ENCODE results near the gene AUTS2. TPM values are rescaled to one million over a fixed set of nuclear protein-coding genes. Genes with fewer than 3 reads are reported as not detected.

AUTS2 gene
- total RNA-seq, 1 experiment from 2014 or later = under 0.01 TPM

DNA sequence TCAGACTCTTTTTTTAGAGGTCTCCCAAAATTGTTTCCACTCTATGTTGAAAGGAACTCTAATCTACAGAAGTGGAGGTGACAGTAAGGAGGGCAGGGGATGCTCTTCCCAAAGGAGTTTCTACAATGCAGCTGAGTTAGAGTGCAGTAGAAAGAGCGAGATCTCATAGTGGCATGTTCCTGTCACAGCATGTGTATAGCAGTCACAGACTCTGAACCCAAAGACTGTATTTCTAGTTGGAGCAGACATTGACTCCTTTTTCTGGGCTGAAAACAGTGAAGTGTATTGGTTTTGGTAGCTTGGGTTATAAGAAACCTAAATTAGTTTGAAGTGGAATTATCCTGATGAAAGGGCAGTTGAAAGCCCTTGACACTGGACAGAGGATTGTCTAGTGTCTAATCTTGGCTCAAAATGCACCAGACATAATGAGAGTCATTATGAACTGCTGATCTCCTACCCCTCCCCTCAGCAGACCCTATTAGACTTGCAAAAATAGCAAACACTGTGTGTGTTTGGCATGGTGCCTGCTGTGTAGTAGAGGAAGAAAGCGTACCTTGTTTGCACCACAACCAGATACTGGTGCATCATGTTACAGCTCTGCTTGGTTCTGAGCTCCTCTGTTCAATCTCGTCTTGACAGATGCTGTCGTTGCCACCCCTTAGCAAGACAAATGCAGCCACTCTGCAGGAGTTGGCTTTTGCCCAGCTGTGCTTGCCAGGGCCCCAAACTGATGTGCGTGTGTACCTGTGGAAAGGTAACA, 336.0 kb downstream of the AUTS2 start:
- peak; percentile 21 for DNase-seq (ENCODE audit: low read depth)

DNA sequence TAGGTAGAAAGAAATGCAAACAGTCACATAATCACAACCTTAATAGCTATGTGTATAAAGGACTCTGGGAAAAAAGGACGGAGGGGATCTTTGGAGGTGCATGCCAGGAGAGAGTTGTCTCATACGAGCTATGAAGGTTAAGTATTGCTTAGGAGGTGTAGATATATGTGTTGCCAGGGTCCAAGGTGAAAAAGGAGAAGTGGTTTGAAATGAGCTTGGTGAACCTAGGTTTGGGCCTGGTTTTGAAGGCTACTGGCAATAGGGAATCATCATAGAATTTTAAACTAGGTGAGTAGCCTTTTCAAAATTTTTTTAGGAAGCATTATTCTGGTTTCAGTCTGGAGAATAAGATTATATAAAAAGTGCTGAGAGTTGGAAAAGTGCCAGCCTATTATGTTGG, 336.8 kb downstream of the AUTS2 start:
- no peak for DNase-seq (ENCODE audit: low read depth)

DNA sequence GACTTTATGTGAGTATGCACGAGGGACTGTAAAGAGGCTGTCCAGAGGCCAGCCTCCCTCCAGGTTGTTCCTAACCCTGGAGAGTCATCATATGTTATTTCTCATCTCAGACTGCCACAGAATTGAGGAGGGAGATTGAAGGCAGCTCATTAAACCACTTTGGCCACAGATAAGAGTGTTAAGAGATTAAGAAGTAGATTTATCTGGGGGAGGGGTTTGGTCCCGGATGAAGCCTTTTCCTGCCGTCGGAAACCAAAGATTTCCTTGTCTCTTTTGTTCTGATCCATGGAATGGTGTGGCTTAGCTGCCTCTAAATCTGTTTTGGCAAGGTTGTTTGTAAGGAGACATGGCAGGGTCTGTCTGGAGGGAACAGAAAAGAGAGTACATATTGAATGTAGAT, 338.8 kb downstream of the AUTS2 start:
- DNase-seq (ENCODE audit: low read depth) = no peak

DNA sequence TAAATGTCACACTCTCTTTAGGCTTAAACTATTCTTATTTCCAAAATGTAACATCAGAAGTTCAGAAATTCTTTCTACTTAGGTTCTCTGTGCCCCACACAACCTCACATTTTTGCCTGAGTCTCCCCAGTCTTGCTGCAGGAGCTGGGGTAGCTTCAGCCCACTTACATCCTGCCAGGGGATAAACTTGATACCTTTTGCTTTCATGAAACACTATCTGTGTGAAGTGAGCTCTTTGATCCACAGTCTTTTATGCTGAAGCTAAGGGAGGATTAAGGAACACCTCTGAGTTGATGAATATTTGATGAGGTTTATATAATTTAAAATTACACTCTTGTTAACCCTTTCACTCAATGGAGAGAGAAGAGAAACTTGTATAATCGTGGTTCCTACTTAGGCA, 341.0 kb downstream of the AUTS2 start:
- no peak for DNase-seq (ENCODE audit: low read depth)

DNA sequence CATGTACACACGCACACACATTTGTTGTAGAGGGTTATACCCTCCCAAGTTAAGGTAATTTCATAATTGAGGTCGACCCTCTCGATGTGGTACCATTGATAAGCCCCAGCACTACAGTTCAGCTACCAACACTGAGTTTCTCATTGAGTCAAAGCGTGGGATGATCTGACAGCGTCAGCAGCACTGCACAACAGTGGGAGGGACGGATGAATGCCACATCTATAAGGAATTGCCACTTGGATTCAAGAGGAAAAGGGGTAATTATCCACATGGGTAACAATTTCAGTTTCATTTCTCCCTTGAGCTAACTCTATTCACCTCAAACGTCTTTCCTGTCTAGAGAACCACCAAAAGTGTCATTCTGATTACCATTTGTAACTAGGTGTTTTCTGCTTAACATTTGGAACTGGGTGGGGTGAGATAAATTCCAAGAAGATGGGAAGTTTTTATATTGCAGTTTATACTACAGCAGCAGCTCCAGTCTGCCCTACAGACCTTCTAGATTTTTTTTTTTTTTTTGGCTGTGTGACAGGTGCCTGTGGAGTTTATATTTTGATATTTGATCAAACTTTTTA, 342.9 kb downstream of the AUTS2 start:
- DNase-seq (ENCODE audit: low read depth) = no peak

DNA sequence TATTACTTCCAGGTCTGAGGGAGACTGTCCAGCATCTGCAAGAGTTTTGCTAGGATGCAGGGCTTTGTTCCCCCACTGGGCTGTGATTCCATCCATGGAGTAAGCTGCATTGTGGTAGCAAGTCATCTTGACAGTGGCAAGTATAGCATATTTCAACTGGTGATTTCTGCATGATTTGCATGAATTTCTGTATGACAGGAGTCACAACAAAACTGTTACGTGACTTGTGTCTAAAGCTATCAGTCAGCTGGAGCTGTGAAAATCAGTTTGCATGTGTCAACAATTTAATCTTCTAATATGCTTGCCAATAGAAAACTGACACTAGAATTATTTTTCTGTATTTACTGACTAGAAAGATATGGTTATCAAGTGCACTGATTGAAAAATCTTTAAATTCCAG, 344.3 kb downstream of the AUTS2 start:
- DNase-seq (ENCODE audit: low read depth) = no peak

DNA sequence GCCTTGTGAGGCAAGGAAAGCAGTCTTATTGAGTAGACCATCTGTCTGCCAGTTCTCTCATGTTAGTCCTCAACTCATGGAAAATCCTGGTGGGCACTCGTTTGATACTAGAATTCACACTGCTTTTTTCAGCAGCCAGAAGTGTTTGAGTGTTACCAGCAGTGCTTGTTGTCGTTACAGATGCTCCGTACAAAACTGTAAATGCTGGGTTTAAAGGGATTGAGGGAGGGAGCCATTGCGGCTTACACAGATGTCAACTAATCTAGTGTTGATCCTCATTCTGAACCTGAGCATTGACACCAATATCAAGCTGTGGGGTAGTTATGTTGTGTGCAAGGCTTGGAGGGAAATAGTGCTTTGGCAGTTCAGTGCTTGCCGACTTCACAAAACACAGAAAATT, 348.6 kb downstream of the AUTS2 start:
- no peak for DNase-seq (ENCODE audit: low read depth)

DNA sequence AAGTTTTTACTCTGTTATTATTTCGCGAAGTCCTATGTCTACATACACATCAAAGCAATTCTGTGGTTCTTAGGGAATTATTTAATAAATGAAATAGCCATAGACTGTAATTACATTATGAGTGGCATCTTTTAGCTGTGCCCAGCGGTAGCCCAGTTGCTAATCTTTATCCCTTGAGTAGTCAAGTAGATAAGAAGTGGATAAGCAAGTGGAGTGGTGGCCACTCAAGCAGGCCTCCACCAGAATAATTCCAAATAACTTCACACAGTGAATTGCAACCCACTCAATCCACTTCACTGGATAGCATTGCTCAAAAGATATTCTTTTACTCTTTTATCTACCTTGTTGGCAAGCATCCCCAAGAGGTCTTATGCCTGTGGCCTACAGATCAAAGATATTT, 349.7 kb downstream of the AUTS2 start:
- no peak for DNase-seq (ENCODE audit: low read depth)

DNA sequence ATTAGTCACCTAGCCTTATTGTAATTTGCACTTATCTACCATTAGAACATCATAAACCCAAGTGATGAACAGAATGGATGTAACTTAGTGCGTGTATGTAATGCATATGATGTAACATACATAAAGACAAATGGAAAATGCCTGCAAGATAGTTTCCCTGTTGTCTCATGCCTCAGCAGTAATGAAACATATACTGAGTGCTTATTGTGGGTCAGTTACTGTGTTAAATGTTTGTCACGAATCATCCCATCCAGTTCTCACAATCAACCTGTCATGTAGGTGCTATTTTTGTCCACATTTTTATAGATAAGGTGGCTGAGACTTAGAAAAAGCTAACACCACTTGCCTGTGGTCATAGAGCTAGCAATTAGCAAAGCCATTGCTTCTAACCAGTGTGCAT, 350.8 kb downstream of the AUTS2 start:
- DNase-seq (ENCODE audit: low read depth) = no peak

DNA sequence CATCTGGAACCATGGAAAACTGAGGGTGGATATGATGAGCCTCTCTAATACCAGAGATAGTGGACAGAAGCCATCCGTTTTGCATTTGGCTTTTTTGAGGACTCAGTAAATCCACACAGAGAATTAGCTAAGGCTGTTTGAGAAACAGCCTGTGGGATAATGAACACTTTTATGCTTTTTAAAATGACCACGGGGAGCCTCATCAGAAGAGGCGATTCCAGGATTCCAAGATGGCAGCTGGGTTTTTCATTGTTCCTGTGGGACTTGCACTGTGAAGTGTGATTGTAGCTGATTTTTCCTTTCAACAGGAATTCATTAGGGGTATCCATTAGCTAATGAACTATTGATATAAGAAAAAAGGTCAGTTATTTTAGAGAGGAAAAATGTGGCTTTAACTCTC, 353.2 kb downstream of the AUTS2 start:
- no peak for DNase-seq (ENCODE audit: low read depth)

DNA sequence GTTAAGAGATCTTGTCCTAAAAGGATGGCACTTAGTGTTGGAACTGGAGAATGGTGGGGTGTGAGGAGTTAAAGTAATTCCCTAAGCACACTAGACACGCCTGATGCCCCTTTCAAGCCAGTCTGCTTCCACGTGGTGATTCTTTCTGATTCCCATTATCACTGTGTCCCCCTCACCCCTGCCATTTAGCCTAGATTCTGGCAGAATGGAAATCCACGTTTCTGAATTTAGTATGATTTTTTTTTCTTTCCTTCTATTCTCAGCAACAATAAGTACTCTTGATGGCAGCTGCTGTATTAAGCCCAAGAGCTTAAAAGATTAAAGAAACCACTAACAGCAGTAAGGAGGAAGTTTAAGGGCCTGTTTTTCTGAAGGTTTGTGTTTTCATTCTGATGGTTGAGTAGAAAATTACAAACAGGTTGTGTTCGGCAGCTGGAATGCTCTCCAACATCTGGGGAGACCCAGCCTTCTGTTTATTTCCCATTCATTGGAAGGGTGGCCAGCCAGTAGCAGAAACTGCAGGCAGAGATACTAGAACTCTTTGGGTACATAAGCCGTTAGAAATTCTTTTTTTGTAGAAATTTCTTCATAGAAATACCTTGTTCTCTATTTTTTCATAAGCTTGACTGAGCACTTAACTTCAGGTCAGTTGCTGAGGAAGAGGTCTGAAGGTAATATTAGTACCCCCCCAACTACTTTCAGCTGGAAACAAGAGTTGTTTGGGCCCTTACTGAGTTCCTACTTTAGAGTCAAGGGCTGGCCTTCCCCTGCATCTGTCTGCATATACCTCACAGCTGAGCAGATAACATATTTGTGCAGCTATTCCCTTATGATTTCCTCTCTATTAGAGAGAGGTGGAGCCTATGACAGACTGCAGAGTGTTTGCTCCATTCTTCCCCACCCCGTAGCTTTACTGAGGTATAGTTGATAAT, 355.1 kb downstream of the AUTS2 start:
- no peak for DNase-seq (ENCODE audit: low read depth)

DNA sequence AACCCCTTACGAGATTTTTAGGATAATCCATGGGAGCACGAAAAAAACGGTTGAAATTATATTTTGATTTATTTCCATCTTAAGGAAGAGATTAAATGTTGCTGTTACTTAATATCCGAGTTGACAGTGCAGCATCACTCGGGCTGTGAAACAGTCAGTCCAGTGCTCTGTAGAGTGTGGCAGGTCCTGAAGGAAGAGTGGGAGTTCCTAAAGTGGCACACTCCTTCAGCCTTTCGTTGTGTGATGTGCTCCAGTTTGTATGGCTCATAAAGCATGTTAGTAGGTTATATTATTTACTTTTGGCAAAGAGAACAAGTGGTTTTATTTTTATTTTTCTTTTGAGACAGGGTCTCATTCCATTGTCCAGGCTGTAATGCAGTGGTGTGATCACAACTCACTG, 358.3 kb downstream of the AUTS2 start:
- no peak for DNase-seq (ENCODE audit: low read depth)

DNA sequence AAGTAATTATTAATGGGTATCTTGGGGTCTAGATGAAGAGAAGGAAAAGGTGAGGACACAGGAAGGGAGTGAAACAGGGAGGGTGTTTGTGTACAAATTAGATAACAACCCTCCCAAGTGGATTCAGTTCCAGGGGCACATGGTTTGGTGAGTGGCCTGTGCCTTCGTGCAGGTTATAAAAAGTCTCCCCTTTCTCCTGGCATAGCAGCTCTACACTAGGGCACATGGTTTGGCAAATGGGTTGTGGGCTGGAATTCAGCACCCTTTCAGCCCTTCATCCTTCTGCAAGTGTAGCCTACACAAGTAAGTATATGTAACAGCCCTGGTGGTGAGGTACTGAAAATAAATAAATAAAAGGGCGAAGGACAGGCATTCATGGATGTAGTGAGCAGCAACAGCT, 359.4 kb downstream of the AUTS2 start:
- no peak for DNase-seq (ENCODE audit: low read depth)

DNA sequence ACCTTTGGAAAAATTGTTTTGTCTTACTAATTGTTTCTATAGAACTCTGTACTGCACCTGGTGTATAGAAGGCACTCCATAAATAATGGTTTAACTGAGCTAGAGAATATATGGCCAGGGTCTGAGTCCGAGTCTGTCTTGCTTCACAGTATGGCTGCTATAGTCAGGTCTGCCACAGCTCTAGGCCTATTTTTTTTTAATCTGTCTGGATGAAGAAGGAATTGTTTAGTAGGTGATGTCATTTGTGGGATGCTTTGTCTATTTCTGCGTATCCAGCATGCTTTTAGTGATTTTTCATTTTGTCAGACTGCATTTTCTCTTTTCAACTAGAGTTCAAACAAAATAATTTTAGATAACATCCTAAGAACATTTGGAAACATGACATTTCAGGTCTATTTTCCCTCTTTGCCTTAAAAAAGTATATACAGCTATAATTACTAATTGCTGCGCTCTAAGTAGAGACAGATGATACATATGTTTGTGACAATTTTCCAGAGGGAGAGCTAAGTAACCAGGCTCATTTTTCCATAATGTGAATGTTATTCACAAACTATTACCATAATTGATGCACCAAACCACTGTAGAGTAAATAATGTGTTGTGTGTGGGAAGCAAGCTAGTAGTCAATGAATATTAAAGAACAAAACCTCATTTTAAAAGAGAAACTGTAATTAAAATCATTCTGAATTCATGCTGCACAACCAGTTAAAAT, 361.7 kb downstream of the AUTS2 start:
- DNase-seq (ENCODE audit: low read depth) = no peak

DNA sequence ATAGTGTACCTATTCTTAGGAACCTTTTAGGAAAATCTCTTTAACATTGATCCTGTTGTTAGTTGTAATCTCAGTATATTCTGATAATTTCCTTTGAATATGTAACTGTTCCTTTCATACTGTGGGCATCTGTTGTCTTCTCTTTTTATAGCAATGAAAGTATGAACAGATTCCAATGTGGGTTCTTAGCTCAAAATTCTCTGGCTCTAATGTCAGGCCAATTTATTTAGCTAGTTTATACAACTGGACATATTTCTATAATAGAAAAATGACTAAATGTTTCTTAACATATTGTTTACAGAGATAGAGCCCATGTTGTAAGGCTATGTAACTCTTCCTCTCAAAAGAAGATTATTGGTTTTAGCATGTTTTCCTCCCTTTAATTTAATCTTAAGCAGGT, 363.2 kb downstream of the AUTS2 start:
- no peak for DNase-seq (ENCODE audit: low read depth)

DNA sequence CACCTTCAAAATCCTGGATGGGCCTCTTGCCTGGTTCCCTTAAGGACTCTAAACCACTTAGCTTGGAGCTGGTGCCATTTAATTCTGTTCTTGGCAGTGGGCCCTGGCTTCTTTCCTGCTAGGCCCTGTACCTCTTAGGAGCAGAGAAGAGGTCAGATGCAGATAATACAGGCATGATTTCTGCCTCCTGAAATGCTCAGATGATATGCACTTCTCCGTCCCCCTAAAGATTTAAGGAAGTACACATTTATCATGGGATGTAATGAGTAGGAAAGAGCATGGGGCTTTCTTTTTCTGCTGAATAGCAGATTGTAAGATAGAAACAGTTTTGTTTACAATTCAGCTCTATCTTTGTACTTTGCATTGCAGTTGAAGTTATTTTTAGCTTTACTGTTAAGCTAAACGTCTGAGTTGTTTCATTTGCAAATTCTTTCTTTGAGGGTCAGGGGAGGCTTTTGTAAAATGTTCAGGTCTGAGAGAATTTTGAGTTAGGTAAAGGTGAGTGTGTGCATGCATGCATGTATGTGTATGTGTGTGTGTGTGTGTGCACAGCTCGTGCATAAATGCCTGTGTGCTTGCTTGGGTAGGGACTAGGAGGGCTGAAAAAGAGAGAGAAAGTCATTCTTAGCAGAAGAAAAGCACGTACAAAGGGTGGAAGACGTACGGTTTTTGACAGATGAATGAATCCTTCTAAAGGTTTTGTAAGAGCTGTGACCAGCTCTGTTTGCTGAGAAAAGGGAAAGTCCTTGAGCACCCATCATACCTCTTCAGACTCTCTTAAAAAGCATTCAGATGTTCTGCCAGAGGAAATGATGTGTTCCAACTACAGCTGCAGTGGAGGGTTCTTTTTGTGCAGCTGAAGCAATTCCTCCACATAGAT, 364.2 kb downstream of the AUTS2 start:
- no peak for DNase-seq (ENCODE audit: low read depth)

DNA sequence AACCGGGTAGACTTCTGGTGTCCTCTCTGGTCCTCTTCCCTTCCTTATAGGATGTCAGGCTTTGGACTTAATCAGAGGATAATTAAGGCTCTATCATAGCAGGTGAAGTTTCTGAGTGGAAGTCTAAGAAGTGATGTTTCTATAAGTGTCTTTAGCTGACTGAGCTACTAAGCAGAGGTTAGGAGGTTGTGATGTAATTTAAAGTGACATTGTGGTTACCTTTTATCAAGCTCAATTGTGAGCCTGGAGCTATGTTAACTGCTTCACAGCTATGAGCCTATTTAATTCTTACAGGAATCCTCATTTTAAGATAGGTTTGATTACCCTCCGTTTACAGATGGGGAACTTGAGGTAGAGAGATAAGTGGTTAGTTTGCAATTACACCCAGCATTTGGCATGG, 365.1 kb downstream of the AUTS2 start:
- DNase-seq (ENCODE audit: low read depth) = no peak

DNA sequence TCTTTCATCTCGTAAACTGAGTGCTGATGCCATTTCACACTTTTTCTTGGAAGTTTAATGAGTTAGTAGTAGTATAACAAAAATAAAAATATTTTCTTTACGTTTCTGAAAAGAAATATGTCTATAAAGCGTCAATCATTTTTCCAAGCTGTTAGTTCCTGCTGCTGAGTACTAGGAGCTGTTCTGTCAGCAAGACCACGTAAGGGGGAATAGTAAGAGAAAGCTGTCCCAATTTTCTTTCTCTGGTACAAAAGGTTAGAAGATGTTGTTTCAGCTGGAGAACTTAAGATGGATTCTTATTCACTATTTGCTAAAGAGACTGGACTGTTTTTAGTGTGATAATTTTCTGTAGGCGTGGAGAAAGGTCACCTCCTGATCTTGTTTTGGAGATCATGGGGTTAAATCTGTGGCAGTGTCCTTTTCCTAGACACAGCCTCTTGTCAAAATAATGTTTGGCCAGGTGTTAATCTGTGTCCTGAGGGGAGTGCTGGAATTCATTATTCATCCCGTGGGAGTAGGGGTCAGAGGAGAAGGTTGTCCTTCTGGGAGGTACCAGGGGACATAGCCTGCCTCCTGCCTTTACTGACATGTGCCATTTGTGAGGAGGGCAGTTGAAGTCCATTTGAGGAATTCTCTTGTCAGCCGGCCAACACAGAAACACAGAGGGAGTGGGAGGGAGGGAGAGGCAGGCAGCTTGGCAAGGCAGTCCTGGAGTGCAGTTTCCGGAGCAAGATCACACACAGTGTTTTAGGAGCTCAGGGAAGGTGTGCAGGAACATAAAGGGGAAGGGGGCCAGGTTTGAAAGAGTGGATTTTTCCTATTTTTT, 368.7 kb downstream of the AUTS2 start:
- no peak for DNase-seq (ENCODE audit: low read depth)

DNA sequence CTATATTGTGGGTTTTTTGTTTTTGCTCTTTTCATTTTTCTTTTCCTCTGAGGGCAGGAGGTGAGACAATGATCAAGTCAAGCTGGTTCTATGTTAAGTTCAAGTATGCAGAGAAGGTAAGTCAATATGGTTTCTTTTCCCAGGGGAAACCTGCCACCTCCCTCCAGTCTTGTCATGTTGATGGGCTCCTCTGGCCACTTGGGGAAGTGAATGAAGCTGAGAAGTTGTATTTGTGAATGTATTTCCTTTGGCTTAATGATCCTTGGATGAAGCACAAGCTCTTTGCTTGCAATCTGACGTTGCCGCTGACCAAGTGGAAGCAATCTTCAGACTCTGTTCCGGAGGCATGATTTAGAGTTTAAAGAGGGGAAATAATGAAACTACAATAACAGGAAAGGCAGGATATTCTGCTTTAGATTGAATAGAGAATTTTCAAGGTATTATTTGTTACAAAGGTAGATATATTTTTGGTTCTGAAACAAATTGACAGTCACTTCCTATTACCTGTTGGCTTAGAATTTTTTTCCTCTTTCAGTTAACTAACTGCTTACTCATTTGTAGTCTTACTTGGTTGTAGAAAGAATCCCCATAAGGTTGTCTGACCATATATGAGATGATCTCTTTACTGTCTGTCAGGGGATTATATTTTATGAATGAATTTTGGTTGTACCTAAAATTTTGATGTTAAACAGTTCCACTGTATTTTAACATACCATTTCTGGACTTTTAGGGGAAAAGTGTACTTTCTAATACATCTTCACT, 369.6 kb downstream of the AUTS2 start:
- no peak for DNase-seq (ENCODE audit: low read depth)
